ENCODE results near the gene HK1.
"Not testable (repeated sequence)": the region's sequence is repeated elsewhere in the genome, so short reads cannot be mapped to it uniquely, and the experiment has no call there.

HK1 gene

GRCh38 chr10:69328888-69329287, 50.6 kb downstream of the HK1 start:
- H3K4me1 ChIP-seq (ENCODE audit: control insufficient read depth in 2 of 2, insufficient read depth in 1 of 2, low read depth in 1 of 2, low read length in 2 of 2): peaks cover 6 to 23% of the 10 kb centered on the region in 2 donors
- not testable (repeated sequence) for H2BK120ac ChIP-seq (ENCODE audit: low read depth, low read length)

GRCh38 chr10:69329721-69330178, 51.5 kb downstream of the HK1 start:
- Histone ChIP-seq H3K27ac (replicated peaks; ENCODE audit: low read length) (no peak overlapping the region), H3K4ac (ENCODE audit: low read length) (no peak overlapping the region)

More at GRCh38 chr10:69328888-69329287, 50.6 kb downstream of the HK1 start:
- H2BK5ac ChIP-seq (ENCODE audit: low read length); H4K8ac ChIP-seq (ENCODE audit: low read depth, low read length); H3K79me1 ChIP-seq (ENCODE audit: low read depth, low read length); H3K27me3 ChIP-seq (ENCODE audit: control insufficient read depth in 3 of 3, insufficient read depth in 3 of 3, low read depth in 1 of 3, low read length in 3 of 3); H3K23ac ChIP-seq (ENCODE audit: low read depth, low read length, poor library complexity); H2BK12ac ChIP-seq (ENCODE audit: low read length); DNase-seq (ENCODE audit: low spot score); H3K36me3 ChIP-seq (replicated peaks in 1 of 2; ENCODE audit: control insufficient read depth in 2 of 2, insufficient read depth in 2 of 2, low read length in 2 of 2); H3K14ac ChIP-seq (ENCODE audit: low read length); H2AK5ac ChIP-seq (ENCODE audit: low read depth, low read length); H3K27ac ChIP-seq (replicated peaks; ENCODE audit: low read length); H3K4me2 ChIP-seq (ENCODE audit: insufficient read depth, low read length, poor library complexity, severe bottlenecking); H3K18ac ChIP-seq (ENCODE audit: low read length); H3K9me3 ChIP-seq (replicated peaks in 1 of 2; ENCODE audit: control insufficient read depth in 2 of 2, insufficient read depth in 1 of 2, low read depth in 1 of 2, low read length in 2 of 2); H3K4ac ChIP-seq (ENCODE audit: low read length); H2AFZ ChIP-seq (ENCODE audit: low read length); H2BK15ac ChIP-seq (ENCODE audit: low read length); H4K91ac ChIP-seq (ENCODE audit: low read depth, low read length, poor library complexity); H3K4me3 ChIP-seq (ENCODE audit: low read length in 2 of 2); H3K9ac ChIP-seq (ENCODE audit: low read depth, low read length, poor library complexity): not testable (repeated sequence)
- no CpG with 5 or more reads among the region's 2 CpGs for WGBS, 2 donors (ENCODE audit: extremely low coverage in 2 of 2, insufficient read length in 2 of 2, insufficient replicate concordance in 1 of 2)

GRCh38 chr10:69331161-69331560, 52.9 kb downstream of the HK1 start:
- Histone ChIP-seq H3K27ac (replicated peaks; ENCODE audit: low read length) (no peak overlapping the region), H3K18ac (ENCODE audit: low read length) (no peak overlapping the region), H3K4me2 (ENCODE audit: insufficient read depth, low read length, poor library complexity, severe bottlenecking) (no peak overlapping the region), H2BK15ac (ENCODE audit: low read length) (no peak overlapping the region), H2AFZ (ENCODE audit: low read length) (no peak overlapping the region), H3K14ac (ENCODE audit: low read length) (no peak overlapping the region), H3K9ac (ENCODE audit: low read depth, low read length, poor library complexity) (no peak overlapping the region), H2BK5ac (ENCODE audit: low read length) (no peak overlapping the region), H2BK12ac (ENCODE audit: low read length) (no peak overlapping the region), H4K91ac (ENCODE audit: low read depth, low read length, poor library complexity) (no peak overlapping the region), H2BK120ac (ENCODE audit: low read depth, low read length) (no peak overlapping the region), H3K36me3 (replicated peaks in 1 of 2; ENCODE audit: control insufficient read depth in 2 of 2, insufficient read depth in 2 of 2, low read length in 2 of 2) (peaks cover 0 to 2% of the 10 kb centered on the region in 2 donors), H3K23ac (ENCODE audit: low read depth, low read length, poor library complexity) (no peak overlapping the region), H3K9me3 (replicated peaks in 1 of 2; ENCODE audit: control insufficient read depth in 2 of 2, insufficient read depth in 1 of 2, low read depth in 1 of 2, low read length in 2 of 2) (no peaks in the 10 kb centered on the region), H2AK5ac (ENCODE audit: low read depth, low read length) (no peak overlapping the region), H3K27me3 (ENCODE audit: control insufficient read depth in 3 of 3, insufficient read depth in 3 of 3, low read depth in 1 of 3, low read length in 3 of 3) (no peaks in the 10 kb centered on the region), H3K4me3 (ENCODE audit: low read length in 2 of 2) (no peak overlapping the region), H4K8ac (ENCODE audit: low read depth, low read length) (no peak overlapping the region), H3K79me1 (ENCODE audit: low read depth, low read length) (peaks cover 5% of the 10 kb centered on the region), H3K4ac (ENCODE audit: low read length) (no peak overlapping the region), H3K4me1 (ENCODE audit: control insufficient read depth in 2 of 2, insufficient read depth in 1 of 2, low read depth in 1 of 2, low read length in 2 of 2) (peaks cover 4 to 26% of the 10 kb centered on the region in 2 donors)
- WGBS, 2 donors (ENCODE audit: extremely low coverage in 2 of 2, insufficient read length in 2 of 2, insufficient replicate concordance in 1 of 2): no CpG with 5 or more reads among the region's 7 CpGs
- DNase-seq (ENCODE audit: low spot score): no peak

More at GRCh38 chr10:69329721-69330178, 51.5 kb downstream of the HK1 start:
- Histone ChIP-seq H2BK120ac (ENCODE audit: low read depth, low read length) (no peak overlapping the region), H3K79me1 (ENCODE audit: low read depth, low read length) (no peaks in the 10 kb centered on the region), H2BK15ac (ENCODE audit: low read length) (no peak overlapping the region), H3K23ac (ENCODE audit: low read depth, low read length, poor library complexity) (no peak overlapping the region), H3K18ac (ENCODE audit: low read length) (no peak overlapping the region), H4K8ac (ENCODE audit: low read depth, low read length) (no peak overlapping the region), H3K4me3 (ENCODE audit: low read length in 2 of 2) (no peak overlapping the region), H2AFZ (ENCODE audit: low read length) (no peak overlapping the region), H3K27me3 (ENCODE audit: control insufficient read depth in 3 of 3, insufficient read depth in 3 of 3, low read depth in 1 of 3, low read length in 3 of 3) (no peaks in the 10 kb centered on the region), H2AK5ac (ENCODE audit: low read depth, low read length) (no peak overlapping the region), H2BK5ac (ENCODE audit: low read length) (no peak overlapping the region), H3K9ac (ENCODE audit: low read depth, low read length, poor library complexity) (no peak overlapping the region), H3K4me1 (ENCODE audit: control insufficient read depth in 2 of 2, insufficient read depth in 1 of 2, low read depth in 1 of 2, low read length in 2 of 2) (peaks cover 6 to 27% of the 10 kb centered on the region in 2 donors), H4K91ac (ENCODE audit: low read depth, low read length, poor library complexity) (no peak overlapping the region), H3K9me3 (replicated peaks in 1 of 2; ENCODE audit: control insufficient read depth in 2 of 2, insufficient read depth in 1 of 2, low read depth in 1 of 2, low read length in 2 of 2) (no peaks in the 10 kb centered on the region), H3K4me2 (ENCODE audit: insufficient read depth, low read length, poor library complexity, severe bottlenecking) (no peak overlapping the region), H2BK12ac (ENCODE audit: low read length) (no peak overlapping the region), H3K14ac (ENCODE audit: low read length) (no peak overlapping the region), H3K36me3 (replicated peaks in 1 of 2; ENCODE audit: control insufficient read depth in 2 of 2, insufficient read depth in 2 of 2, low read length in 2 of 2) (no peaks in the 10 kb centered on the region)
- no CpG with 5 or more reads among the region's 3 CpGs for WGBS, 2 donors (ENCODE audit: extremely low coverage in 2 of 2, insufficient read length in 2 of 2, insufficient replicate concordance in 1 of 2)
- no peak for DNase-seq (ENCODE audit: low spot score)

- WGBS, 2 donors (ENCODE audit: extremely low coverage in 2 of 2, insufficient read length in 2 of 2, insufficient replicate concordance in 1 of 2): no CpG with 5 or more reads among the region's 9 CpGs
- Histone ChIP-seq H2BK120ac (ENCODE audit: low read depth, low read length) (no peak overlapping the region), H3K23ac (ENCODE audit: low read depth, low read length, poor library complexity) (no peak overlapping the region), H3K14ac (ENCODE audit: low read length) (no peak overlapping the region), H4K91ac (ENCODE audit: low read depth, low read length, poor library complexity) (no peak overlapping the region), H3K79me1 (ENCODE audit: low read depth, low read length) (peaks cover 5% of the 10 kb centered on the region), H2BK12ac (ENCODE audit: low read length) (no peak overlapping the region), H3K4ac (ENCODE audit: low read length) (no peak overlapping the region), H3K18ac (ENCODE audit: low read length) (no peak overlapping the region), H3K4me2 (ENCODE audit: insufficient read depth, low read length, poor library complexity, severe bottlenecking) (no peak overlapping the region), H2AK5ac (ENCODE audit: low read depth, low read length) (no peak overlapping the region), H3K27me3 (ENCODE audit: control insufficient read depth in 3 of 3, insufficient read depth in 3 of 3, low read depth in 1 of 3, low read length in 3 of 3) (no peaks in the 10 kb centered on the region), H2BK5ac (ENCODE audit: low read length) (no peak overlapping the region), H2AFZ (ENCODE audit: low read length) (no peak overlapping the region), H2BK15ac (ENCODE audit: low read length) (no peak overlapping the region), H3K4me1 (ENCODE audit: control insufficient read depth in 2 of 2, insufficient read depth in 1 of 2, low read depth in 1 of 2, low read length in 2 of 2) (peaks cover 4 to 29% of the 10 kb centered on the region in 2 donors), H3K36me3 (replicated peaks in 1 of 2; ENCODE audit: control insufficient read depth in 2 of 2, insufficient read depth in 2 of 2, low read length in 2 of 2) (peaks cover 0 to 2% of the 10 kb centered on the region in 2 donors), H3K9me3 (replicated peaks in 1 of 2; ENCODE audit: control insufficient read depth in 2 of 2, insufficient read depth in 1 of 2, low read depth in 1 of 2, low read length in 2 of 2) (no peaks in the 10 kb centered on the region), H3K9ac (ENCODE audit: low read depth, low read length, poor library complexity) (no peak overlapping the region), H3K4me3 (ENCODE audit: low read length in 2 of 2) (no peak overlapping the region), H4K8ac (ENCODE audit: low read depth, low read length) (peak overlapping the region; percentile 45), H3K27ac (replicated peaks; ENCODE audit: low read length) (no peak overlapping the region)
- DNase-seq (ENCODE audit: low spot score): no peak
Observed at GRCh38 chr10:69332278-69333010, 54.1 kb downstream of the HK1 start.

Measured in neuronal stem cell (in vitro differentiated cells).